Hematopoietic multipotent progenitor cell treated with erythropoietin and hydrocortisone succinate and interleukin-3 and kit ligand, for 4 days (in vitro differentiated cells): ENCODE data around the gene NT5C1A.

Experiments used
- DNase-seq: peaks from one replicate; pipeline ENCODE4 v3.0.0-alpha.2; 2015

The NT5C1A gene

GRCh38 chr1:39657923-39658485 lies 13.9 kb downstream of the NT5C1A start:
- peak; percentile 90 for DNase-seq

- no peak for DNase-seq
These were observed 14.5 kb downstream of the NT5C1A start for GRCh38 chr1:39657402-39657801.

GRCh38 chr1:39656391-39656790 lies 15.5 kb downstream of the NT5C1A start:
- no peak for DNase-seq

DNA sequence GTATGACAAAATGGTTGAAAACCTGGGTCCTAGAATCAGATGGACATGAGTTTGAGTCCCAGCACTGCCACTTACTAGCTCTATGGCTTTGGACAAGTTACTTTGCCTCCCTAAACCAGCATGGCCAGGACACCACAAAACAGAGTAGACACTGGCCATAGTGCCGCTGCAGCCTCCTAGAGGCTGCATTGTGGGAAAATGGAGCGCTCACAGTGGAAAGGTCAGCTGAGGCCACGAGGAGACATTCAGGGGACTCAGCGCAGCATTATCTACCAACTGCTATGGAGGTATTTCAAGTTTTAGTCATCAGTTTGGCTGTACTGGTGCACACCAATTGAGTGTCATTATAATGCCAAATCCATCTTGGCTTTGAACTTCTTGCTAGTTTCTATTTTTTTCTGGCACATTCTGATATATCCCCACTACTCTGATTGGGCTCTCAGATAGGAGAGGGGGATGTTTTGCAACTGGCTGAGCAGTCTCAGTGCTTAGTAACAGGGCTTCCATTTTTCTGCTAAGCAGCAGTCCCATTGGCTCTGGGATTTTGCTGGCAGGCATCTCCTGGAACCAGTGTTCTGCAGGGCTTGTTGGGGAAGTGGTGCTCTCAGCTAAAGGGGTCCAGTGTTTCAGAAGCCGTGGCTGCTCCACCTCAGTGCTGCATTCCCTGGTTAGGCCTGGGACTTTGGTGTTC lies 16.2 kb downstream of the NT5C1A start:
- no peak for DNase-seq

DNA sequence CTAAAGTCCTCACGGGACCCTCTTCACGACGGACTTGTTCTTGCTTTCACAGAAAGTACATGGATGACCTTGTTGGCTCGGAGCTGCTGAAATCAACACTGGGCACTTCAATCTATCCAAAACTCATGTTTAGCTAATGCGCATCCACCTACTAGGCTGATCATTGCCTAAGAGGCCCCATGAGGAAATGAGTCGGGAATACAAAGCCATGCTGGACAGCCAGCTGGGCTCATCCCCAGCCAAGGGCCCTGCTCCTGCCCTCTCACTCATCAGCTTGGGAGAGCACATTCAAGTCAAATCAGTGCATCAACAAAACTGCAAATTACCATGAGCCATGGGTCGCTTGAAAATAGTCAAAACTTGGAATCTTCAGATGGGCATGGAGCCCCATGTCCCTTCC lies 17.6 kb downstream of the NT5C1A start:
- DNase-seq, result no peak

DNA sequence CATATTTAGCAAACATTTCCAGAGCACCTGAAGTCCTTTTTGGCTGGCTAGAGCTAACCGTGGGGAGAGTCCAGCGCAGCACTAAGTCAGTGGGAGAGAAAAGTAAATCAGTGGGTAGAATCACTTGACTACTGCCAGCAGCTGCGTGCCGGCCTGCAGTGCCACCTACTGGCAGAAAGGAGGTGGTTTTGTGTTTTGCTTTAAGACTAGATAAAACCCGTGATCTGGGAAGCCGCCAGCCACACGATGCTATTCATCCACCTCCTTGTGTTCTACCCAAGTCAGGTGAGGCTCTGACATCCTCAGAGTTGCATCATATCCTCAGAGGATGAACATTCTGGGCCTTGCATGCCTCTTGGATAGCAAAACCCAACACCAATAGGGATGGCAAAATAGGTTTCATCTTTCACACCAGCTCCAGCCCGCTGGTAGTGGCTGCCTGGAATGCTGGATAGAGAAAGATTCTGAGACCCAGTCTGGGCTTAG lies 18.3 kb downstream of the NT5C1A start:
- DNase-seq, result peak; percentile 88

DNA sequence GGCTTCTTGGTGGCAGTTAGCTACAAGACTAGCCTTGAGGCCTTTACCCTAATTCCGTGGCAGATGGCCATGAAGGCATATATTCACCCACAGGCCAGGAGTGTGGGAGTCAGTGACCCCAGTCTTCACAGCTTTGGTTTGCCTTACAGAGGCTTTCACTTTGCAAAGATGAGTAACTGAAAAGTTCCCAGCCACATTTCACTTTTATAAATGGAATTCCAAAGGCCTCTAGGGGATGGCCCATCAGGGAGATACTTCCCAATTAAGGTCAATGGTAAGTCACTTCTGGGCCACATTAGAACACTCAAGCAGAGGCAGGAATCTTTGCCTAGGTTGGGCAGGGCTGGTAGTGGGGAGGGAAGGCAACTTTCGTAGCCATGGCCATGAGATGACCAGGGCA lies 19.4 kb downstream of the NT5C1A start:
- no peak for DNase-seq

DNA sequence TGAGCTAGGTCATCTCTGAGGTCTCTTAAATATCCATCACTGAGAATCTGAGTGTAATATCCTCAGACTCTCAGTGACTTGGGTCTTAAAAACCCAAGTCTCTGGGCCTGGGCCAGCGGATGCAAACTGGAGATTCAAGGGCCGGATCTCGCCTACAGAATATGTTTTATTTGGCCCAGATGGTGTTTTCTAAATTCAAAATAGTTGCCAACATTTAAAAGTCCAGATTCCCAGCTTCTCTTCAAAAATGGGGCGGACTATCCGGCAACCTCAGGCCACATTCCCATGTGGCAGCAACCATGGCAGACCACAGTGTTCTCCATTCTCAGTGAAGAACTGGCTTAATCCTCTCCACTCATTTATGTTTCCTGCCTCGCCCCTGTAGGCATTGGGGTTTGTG lies 19.8 kb downstream of the NT5C1A start:
- no peak for DNase-seq

DNA sequence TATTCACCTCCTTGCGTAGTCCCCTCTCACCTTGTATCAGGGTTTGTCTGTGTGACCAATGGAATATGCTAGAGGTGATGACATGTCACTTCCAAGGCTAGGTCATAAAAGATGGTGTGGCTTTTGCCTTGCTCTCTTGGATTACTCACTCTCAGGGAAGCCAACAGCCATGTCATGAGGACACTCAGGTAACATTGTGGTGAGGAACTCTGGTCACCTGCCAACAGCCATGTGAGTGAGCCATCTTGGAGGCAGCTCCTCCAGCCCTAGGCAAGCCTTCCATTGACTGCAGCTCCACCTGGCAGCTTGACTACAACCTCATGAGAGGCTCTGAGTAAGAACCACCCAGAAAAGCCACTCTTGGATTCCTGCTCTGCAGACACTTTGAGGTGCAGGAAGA lies 21.5 kb downstream of the NT5C1A start:
- DNase-seq, result no peak

- DNase-seq, result no peak
These were observed 22.2 kb downstream of the NT5C1A start for GRCh38 chr1:39649636-39650185.

- no peak for DNase-seq
These were observed 23.4 kb downstream of the NT5C1A start for GRCh38 chr1:39648496-39648895.

- no peak for DNase-seq
These were observed 24.7 kb downstream of the NT5C1A start for GRCh38 chr1:39647247-39647646.

- peak; percentile 10 for DNase-seq
These were observed 25.4 kb downstream of the NT5C1A start for GRCh38 chr1:39646232-39647081.

GRCh38 chr1:39645411-39646043 lies 26.4 kb downstream of the NT5C1A start:
- DNase-seq, result no peak

DNA sequence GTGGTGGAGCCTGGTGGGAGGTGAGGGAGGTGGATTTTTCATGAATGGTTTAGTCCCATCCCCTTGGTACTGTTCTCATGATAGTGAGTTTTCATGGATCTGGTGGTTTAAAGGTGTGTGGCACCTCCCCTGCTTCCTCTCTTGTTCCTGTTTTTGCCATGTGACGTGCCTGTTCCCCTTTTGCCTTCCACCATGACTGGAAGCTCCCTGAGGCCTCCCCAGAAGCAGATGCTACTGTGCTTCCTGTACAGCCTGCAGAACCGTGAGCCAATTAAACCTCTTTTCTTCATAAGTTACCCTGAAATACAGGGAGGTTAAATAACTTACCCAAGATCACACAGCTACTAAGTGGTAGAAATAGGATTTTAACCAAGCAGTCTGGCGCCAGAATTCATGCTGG lies 28.2 kb downstream of the NT5C1A start:
- DNase-seq, result no peak

DNA sequence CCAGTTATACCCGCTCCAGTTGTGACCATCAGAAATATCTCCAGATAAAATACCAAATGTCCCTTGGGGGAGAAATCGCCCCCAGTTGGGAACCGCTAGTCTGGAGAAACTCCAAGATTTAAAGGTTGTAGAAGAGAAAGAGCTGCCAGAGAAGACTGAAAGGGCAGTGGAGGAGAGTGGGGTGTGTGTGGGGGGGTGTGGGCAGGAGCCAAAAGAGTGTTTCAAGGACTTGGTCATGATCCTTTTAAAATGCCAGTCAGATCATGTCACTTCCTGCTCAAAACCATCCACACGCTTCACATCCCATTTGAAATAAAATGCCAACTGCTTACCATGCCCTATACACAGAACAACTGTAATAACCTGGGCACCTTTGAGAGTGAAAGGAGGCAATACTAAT lies 29.1 kb downstream of the NT5C1A start:
- DNase-seq, result no peak

DNA sequence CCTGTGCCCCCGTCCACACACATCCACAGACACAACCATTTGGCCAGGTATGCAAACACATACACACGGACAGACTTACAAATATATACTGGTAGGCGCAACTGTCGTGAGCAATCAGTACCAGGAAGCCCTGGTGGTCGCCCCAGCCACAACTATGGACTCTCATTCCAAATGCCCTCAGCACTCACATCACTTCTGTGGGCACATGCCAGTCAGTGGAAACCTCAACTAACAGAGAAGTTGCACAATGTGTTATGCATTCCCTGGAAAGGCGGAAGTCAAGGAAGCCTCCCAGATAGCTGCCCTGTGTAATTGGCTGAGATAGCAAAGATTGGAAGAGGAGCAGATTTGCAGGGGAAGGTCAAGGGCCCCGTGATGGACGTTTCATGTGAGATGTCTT lies 31.0 kb downstream of the NT5C1A start:
- DNase-seq, result no peak

- DNase-seq, result peak; percentile 85
These were observed 32.4 kb downstream of the NT5C1A start, which contains the start of gene HEYL for GRCh38 chr1:39639305-39640130. HEYL (minus strand) TSS chr1:39639643; CDS start chr1:39639625, 18 bp downstream.

DNA sequence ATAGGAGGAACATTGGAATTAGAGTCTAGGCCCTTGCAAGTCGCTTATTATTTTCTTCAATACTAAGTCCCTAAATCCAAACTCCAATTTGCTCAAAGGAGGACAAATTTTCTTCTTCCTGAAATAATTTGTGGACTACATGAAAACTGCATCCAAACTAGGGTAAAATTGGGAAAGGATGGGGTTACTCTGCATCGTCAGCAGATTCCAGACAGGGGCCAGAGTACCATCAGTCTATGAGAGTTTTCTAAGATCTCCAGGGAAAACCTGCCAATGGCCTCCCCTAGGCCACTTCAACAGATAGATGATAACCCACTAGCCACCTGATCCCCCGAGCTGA lies 33.0 kb downstream of the NT5C1A start:
- no peak for DNase-seq

DNA sequence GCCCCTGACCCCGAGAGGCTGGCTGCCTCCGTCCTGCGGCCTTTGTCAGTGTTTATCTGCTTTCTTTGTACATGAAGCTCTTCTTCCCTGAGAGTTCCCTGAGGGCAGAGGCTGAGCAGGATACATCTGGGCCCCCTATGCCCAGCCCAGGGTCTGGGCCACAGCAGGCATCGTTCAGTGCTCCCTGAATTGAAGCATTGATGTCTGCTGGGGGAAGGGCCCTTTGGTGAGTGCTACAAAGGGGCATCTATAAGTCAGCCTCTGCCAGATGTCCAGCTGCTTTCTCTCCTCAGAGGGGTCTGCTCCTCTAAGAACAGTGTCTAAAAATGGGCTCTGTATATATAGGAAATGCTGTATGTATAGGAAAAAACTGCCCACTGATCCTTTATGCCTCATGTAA lies 34.5 kb downstream of the NT5C1A start:
- DNase-seq, result no peak

- no peak for DNase-seq
These were observed 36.1 kb downstream of the NT5C1A start for GRCh38 chr1:39635871-39636210.

- no peak for DNase-seq
These were observed 36.6 kb downstream of the NT5C1A start for GRCh38 chr1:39635205-39635870.
